NCI-H1930 (cell line): ENCODE results near the gene SYN1.

ENCODE experiments used
- DNase-seq, 2 experiments: peaks; one replicate each; lab custom pipeline; 2025; lab: John Stamatoyannopoulos, UW

The SYN1 gene

DNA sequence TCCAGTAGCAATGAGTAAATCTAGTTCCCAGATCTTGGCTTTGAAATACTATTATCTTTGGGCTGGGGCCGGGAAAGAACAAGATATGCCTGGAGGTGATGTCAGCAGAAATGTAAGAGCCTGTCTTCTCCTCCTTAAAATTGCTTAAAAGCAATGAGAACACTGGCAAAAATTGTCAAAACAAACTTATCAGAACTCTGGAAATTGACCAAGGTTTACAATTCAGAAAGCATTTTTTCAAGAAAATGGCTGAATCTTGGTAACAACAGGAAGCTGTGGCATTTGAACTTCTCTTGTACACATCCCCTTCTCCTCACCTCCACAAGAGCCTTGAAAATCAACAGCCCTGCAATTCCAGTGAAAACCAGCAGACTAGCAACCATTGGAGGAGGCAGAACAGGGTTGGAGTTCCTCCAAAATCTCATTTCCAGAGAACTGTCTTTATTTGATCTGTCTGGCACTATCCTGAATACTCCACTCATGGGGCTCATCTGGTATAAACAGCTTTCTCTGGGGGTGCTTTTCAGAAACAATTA lies 23.9 kb downstream of the SYN1 start:
- DNase-seq, result no peak

DNA sequence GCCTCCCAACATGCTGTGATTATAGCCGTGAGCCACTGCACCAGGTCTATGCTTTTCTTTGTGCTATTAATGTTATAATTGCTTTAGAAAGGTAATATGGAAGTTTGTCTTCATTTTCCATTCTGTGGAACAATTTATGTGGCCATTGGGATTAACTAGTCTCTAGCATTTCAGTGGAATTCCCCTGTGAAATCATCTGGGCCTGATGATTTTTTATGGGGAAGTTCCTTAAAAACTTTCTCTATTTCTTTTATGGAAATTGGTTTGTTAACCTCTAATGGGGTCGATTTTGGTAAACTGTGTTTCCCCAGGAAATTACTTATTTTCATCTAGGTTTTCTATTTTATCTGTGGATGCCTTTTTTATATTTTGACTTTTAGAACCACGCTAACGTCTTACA lies 26.1 kb downstream of the SYN1 start:
- DNase-seq, result no peak

DNA sequence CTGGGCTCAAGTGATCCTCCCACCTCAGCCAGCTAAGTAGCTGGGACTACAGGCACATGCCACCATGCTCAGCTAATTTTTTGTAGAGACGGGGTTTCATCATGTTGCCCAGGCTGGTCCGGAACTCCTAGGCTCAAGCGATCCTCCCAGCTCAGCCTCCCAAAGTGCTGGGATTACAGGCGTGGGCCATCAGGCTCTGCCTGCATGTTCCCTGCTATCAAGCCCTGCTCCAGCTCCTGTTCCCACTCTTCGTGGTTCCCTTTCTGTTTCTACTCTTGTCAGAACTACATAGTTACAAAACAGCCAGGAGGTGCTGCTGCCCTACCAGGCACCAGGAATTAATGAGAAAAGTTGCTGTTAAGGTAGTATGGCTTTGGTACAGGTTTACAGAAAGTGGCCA lies 28.7 kb downstream of the SYN1 start:
- DNase-seq, result no peak

DNA sequence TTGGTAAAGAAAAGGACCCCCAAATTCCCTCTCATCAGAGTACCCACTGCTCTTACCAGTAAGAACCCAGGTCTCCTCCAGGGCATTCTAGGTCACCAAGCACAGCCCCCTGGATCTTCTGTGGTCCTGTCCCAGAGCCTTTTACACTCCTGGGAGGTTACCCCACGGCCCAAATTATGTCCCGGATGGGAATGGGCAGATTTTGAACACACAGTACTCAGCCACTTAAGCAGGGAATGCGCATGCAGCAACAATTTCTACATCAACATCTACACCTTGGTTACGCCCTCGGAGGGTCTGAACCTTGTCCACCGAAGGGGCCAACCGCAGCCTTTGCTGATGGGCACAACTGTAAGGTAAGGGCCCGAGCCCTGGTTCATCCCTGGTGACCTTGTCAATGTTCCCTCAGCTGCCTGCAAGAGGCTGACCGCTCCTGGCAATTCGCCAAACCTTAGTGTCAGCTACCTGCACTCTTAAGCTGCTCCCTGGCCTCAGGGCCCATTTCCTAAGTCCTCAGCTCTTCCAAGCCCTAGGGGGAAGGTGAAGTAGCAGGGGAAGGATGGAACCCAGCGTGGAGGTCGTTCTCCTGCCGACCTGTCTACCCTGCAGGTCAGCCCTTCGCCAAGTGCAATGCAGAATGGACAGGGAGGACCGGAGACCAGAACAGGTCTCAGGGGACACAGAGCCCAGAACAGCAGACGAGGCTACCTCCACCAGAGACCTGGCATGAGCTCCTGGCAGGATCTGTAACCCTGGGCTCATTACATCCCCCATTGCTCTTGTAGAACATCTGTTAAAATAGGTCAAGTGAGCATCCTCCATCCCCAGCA lies 31.5 kb downstream of the SYN1 start:
- no peak for DNase-seq

DNA sequence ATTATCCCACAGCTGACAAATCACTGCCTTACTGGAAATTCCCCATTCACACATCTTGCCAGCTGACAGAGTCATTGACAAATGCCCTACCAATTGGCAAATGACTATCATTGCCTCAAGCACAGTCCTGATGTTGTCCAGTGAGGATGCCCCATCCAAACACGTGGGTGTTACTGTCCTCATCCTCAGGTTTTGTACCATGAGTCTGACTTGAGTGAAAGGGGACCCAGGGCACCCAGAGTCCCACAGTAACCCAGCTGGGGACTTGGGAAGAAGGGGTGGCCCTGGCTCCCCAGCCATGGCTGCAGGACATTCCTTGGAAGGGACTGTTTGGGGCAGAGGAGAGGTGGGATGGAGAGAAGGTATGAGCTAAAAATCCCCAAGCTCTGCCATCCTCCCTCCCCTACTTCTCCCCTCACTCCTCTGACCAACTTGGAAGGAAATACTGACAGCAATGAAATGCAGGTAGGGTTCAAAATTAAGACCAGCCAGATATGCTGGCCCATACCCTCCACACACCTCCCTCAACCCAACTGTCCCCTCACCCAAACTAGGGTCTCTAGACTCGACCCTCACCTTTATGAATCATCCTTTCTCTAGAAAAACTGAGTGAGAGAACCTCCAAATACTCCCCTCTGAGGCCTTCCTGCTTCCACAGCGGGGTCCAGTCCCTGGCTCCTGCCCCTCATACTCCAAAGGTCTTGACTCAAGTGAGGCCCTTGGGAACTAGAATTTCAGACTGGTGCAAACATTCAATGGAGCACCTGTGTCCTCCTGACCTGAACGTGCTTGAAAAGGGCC lies 32.4 kb downstream of the SYN1 start:
- DNase-seq, result no peak

DNA sequence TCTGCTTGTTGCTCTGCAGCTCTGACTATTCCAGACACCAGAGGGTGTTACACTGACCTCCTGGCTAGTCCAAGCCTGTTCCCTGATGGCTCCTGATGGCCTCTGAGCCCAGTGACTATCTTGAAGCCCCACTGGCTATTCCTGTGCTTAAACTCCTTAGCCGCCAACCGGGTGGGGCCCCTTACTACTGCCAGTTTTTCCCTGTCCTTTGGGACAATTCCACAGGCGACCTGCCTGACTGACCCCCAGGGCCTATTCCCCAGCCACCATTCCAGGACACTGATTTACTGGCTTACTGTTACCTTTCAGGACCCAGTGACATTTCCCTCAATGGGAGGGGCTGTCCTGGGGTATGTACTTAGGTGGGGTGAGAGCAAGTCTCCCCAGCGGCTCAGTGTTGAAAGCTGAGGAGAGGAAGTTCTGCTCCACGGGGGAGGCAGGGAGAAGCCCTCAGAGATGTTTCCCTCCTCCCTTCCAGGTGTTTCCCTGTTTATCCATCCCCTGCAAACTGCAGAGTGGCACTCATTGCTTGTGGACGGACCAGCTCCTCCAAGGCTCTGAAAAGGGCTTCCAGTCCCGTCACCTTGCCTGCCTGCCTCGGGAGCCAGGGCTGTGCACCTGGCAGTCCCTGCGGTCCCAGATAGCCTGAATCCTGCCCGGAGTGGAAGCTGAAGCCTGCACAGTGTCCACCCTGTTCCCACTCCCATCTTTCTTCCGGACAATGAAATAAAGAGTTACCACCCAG lies 33.4 kb downstream of the SYN1 start:
- no peak for DNase-seq

DNA sequence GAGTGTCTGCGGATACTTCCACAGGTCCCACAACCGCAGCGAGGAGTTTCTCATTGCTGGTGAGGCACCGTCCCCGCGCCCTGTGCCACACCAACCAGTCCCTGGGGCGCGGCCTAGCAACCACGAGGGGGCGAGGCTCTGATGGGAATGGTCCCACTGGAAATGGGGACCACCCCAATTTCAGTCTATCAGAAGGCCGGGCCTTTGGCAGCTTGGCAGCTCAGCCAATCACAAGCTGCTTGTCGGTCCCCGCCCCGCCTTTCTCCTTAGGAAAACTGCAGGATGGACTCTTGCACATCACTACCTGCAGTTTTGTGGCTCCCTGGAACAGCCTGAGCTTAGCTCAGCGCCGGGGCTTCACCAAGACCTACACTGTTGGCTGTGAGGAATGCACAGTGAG lies 34.4 kb downstream of the SYN1 start:
- no peak for DNase-seq

DNA sequence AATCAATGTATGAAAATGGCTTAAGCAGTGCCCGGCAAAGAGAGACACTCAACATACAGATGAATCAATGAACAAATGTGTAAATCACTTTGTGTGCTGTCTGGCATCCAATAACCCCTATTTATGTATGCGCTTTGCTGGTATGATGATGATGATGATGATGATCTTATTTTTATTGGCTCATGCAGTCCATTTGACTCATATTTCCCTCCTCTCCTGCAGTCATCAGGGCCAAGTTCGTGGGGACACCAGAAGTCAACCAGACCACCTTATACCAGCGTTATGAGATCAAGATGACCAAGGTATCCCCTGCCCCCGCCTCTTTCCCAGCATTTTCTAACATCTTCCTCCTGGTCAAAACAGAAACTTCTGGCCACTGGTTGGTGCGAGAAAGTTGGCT lies 34.9 kb downstream of the SYN1 start:
- no peak for DNase-seq

DNA sequence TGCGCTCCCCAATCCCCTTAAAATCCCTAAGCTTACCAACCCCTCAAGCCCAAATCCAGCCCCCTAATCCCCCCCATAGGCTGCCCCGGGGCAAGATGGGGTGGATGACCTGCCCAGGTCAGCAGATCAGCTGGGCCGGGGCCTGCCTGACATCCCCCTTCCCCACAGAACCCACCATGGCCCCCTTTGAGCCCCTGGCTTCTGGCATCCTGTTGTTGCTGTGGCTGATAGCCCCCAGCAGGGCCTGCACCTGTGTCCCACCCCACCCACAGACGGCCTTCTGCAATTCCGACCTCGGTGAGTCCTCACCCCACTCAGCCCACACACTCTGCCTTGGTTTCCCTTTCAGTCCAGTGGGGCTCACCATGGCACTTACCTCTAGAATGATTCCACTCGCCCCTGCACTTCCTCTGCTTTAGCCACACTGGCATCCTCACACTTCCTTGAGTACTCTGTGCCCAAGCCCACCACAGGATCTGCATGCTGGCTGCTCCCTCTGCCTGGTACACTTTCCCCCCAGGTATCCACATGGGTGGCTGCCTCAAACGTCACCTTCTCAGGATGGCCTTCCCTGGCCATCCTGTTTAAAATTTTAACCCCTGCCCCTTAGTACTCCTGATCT lies 36.3 kb downstream of the SYN1 start:
- DNase-seq, result no peak

DNA sequence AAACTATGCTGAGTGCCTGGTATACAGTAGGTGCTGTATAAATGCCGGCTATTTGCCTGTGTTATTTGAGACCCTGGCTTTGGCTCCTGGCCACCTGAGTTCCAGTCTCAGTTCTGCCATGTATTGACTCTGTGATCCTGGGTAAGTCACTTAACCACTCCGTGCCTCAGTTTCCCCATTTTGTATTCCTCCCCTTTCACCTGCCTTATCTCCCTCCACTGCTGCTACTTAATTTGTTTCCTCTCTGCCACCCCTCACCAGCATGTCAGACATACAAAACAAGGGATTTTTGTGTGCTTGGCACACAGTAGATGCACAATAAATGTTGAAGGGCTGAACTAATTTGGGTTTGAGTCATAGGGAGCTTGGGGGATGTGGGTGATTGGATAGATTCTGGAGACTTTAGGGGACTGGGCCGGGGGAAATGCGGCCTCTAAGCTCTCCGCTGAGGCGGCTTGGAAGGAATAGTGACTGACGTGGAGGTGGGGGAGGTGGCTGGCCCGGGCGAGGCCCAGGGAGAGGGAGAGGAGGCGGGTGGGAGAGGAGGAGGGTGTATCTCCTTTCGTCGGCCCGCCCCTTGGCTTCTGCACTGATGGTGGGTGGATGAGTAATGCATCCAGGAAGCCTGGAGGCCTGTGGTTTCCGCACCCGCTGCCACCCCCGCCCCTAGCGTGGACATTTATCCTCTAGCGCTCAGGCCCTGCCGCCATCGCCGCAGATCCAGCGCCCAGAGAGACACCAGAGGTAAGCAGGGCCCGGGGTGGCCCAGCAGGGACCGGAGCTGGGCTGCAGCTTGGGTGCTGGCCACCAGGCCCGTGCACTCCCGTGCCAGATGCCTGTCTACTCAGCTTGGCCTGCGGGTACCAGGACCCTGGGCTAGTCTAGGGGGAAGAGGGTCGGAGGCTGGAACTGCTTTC lies 37.7 kb downstream of the SYN1 start, which contains the start of gene TIMP1:
TIMP1 (plus strand) TSS at position 706 of the 917 bp plus-strand sequence. CDS start 980 bp downstream, outside the sequence.
- no peak for DNase-seq

DNA sequence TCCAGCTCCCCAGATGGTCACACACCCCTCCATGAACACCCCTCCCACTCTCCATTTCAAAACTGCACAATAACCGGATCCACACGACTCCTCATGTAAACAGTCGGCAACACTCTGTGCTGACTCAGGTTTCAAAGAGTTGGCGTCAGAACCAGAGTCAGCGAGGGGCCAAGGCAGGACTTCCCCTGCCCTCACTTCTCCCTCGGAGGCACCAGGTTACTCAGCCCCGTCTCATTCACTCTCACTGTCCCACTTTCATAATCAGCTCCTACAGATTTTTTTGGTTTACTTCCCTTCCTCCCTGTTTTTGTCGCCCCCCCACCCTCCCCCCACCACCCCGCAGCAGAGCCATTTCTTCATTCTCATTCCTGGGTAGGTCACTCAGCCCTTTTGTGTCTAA lies 40.1 kb downstream of the SYN1 start:
- DNase-seq, result no peak

DNA sequence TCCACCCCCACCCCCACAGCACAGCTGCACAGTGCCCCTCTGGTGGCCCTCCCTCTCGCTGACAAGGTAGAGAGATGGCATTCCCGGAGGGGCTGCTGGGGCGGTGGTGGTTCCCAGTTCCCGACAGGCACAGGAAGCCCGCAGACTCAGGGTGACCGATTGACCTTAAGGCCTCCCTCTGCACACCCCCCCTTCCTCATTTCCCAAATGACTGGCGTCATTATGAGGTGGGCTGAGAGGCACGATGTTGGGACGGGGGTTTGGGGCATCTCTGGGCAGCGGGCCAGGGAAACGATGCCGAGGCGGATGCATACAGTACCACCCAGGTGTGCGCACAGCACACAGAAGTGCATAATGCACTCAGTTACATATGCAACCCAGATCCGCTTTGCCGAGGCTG lies 41.0 kb downstream of the SYN1 start:
- DNase-seq, result no peak

DNA sequence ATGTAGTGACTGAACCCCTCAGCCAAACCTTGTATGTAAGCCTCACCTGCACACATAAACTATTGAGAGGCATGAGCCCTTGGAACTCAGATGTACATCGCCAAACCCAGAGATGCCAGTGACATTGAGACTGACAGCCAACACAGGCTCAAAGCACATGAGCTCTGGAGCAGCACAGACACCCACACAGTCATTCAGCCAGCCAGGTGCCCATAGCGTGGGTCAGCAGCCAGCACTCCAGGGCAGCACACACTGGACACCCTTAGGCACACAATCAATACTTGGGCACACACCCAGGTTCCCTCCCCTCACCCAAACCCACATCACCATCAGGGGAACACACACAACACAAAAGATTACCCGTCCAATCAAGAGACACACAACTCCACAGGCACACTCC lies 41.8 kb downstream of the SYN1 start:
- DNase-seq, result no peak

DNA sequence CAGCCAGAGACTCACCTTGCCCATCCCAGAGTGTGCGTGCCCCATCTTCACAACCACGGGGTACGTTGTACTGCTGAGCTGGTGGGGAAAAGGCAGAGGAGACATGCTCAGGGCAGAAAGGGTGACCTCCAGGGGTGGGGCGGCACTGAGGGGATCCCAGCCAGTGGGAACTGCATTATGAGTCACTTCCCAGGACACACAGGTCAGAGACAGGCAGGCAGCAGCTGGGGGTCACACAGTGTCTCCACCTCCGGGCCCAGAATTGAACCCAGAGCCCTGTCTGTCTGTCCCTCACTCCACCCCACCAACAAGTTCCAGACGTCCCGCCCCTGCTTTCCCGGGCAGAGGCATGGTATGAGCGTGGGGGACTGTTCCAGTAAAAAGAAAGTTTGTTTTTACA lies 42.2 kb downstream of the SYN1 start:
- DNase-seq, result no peak

DNA sequence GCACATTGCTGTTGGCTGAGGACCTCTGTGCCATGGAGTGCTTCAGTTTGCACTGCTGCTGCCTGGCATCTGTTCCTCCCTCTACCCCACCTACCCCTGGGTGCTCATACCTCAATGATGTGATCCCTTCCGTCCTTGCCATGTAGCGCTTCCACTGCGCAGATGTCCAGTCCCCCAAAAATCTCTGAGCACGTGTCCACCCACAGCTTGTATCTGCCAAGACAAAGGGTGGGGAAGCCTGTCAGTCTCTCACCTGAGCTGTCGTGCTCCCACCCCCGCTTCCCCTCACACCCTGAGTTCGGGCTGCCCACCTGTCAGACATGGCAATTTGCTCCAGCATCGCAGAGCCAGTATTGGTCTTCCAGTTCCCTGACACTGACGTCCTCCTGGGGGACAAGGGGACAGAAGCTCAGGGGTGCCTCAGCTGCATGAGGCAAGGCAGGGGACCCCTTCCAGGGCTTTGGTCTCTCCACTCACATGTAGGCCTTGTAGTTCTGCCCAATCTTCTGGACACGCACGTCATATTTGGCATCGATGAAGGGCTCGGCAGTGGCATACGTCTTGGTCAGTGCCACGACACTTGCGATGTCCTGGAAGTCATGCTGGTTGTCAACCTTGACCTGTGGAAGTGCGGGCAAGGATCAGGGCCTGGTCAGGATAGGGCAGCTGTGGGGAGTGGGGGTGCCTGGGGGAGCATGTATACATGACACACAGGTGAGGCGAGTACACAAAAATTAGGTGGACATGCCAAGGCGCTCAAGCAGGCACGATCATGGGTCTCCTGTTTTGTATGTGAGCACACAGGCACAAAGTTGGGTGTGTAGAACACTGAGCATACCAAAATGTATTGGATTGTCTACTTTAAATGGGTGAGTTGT lies 43.4 kb downstream of the SYN1 start:
- no peak for DNase-seq

DNA sequence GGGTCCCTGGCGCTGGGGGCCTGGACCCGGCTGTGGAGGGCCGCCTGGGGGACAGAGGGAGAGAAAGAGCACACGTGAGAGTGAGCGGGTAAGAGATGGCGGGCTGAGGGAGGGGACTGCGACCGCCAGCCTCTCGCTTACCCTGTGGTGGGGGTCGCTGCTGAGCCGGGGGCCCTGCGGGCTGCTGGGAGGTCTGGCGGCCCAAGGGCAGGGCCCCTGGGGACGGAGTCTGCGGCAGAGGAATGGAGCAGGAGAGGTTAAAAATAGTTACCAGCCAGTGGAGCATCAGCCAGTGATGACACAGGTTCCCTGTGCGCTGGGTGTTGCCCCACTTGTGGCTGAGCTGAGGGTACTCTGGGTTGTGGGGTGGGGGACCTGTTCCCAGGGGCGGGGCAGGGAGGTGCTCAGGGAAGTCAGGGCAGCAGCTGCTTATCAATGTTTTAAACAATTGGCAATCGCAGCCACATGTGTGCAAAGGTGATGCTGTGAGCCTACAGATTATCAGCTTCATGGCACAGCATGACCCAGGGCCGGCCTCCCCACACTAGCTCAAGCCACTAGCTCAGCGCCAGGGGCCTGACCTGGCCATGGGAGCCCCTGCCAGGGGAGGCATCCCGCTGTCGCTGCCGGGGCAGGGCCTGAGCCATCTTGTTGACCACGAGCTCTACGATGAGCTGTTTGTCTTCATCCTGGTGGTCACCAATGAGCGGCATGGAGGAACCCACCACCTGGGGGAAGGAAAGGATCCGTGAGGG lies 44.9 kb downstream of the SYN1 start:
- no peak for DNase-seq

DNA sequence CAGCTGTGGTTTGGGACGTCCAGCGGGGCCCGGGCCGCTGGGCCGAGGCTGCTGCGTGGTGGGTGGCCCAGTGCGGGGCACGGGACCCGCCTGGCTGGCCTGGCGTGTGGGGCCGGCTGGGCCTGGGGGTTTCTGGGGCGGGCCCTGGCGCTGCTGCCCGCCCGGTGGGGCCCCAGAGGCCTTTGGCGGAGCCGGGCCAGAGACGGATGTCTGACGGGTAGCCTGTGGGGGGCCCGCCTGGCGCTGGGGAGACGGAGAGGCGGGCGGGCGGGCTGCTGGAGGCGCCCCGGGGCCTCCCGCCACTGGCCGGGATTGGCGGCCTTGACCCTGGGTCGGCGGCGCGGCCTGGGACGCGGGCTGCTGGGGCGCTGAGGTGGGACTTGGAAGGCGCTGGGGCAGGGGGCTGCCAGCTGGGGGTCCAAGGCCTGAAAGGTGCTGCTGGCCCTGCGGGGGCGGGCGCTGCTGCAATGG lies 45.5 kb downstream of the SYN1 start:
- DNase-seq, result no peak

DNA sequence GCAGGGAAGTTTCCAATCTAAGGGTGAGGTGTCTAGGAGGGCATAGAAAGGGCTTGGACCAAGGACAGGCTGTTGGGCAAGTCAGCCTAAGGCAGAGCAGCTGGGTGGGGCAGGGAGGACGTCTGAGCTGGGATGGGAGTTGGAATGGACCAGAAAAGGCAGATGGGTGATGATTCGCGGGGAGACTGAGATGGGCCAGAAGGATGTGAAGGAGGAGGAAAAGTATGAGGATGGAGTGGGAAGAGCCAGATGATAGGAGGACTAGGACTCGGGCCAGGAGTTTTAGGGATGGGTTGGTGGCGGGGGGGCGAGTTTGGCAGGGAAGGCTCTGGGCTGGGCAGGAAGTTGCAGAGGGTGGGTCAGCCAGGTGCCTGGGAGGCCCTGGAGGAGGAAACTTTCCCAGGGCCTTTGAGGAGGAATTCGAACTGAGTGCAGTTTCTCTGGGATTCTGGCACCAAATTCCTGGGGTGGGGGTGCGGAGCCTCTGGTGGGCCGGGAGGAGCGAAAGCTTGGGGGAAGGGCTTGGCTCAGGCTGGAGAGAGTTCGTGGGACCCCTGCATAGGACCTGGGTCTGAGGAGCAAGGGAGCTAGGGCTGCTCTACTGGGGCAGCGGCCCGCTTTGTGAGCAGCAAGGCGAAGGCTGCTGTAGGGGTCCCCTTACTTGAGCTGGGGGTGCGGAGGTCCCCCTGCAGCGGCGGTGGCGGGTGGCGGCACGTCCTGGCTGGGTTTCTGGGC lies 46.1 kb downstream of the SYN1 start:
- no peak for DNase-seq
